IMR-90 (cell line): ENCODE results near the gene RYR2. TPM values are rescaled to one million over a fixed set of nuclear protein-coding genes. Genes with fewer than 3 reads are reported as not detected.

Experiments
- ATAC-seq: fragments of 200-7000 bp; cut with Tn5 transposase; 2 replicates; pipeline ENCODE4 v1.9.1; 2020; ENCODE audit warnings: low read depth, mild to moderate bottlenecking, moderate library complexity
- BruUV-seq: library from RNA; stranded (reverse); fragments of 400-500 nt; replicated peaks from 2 replicates; lab custom pipeline; 2021; lab: Mats Ljungman, UMichigan
- CTCF ChIA-PET: fragments of 300-600 bp; formaldehyde crosslinking; extraction: SDS; loops from one replicate; lab custom pipeline; 2021; ENCODE audit warnings: antibody characterized with exemption; lab: Yijun Ruan, JAX
- POLR2A ChIA-PET: fragments of 300-600 bp; sonication (Branson Sonifier 250); formaldehyde crosslinking; loops from one replicate; lab custom pipeline; 2022; ENCODE audit warnings: antibody characterized with exemption; ENCODE audit not compliant: unreplicated experiment; lab: Charles Lee
- DNase-seq: peaks from one replicate; pipeline ENCODE4 v3.0.0; 2013
- H2AFZ ChIP-seq: replicated peaks from 2 replicates; pipeline ENCODE3; 2013; ENCODE audit warnings: low read length, mild to moderate bottlenecking; ENCODE audit not compliant: poor library complexity
- H2AK5ac ChIP-seq: 2 replicates; pipeline ENCODE4 v1.6.1; 2013; ENCODE audit warnings: low read depth, low read length, inconsistent platforms
- H2AK9ac ChIP-seq: replicated peaks from 2 replicates; pipeline ENCODE3; 2013; ENCODE audit warnings: mild to moderate bottlenecking, low read depth, low read length, moderate library complexity; ENCODE audit not compliant: poor library complexity
- H2BK120ac ChIP-seq: 2 replicates; pipeline ENCODE4 v1.6.1; 2013; ENCODE audit warnings: low read depth, low read length, inconsistent platforms
- H2BK15ac ChIP-seq: 3 replicates; pipeline ENCODE4 v1.6.1; 2013; ENCODE audit warnings: low read depth, low read length, inconsistent platforms
- H2BK20ac ChIP-seq: 2 replicates; pipeline ENCODE4 v1.6.1; 2013; ENCODE audit warnings: low read depth, mild to moderate bottlenecking, inconsistent platforms, low read length, moderate library complexity
- H2BK5ac ChIP-seq: 2 replicates; pipeline ENCODE4 v1.6.1; 2013; ENCODE audit warnings: mild to moderate bottlenecking, low read depth, low read length, inconsistent platforms; ENCODE audit not compliant: poor library complexity, severe bottlenecking
- H3K14ac ChIP-seq: replicated peaks from 2 replicates; pipeline ENCODE4 v1.6.1; 2013; ENCODE audit warnings: low read depth, low read length, inconsistent platforms
- H3K18ac ChIP-seq: 2 replicates; pipeline ENCODE4 v1.6.1; 2013; ENCODE audit warnings: low read depth, low read length, control low read depth
- H3K23ac ChIP-seq: 2 replicates; pipeline ENCODE4 v1.6.1; 2013; ENCODE audit warnings: low read depth, low read length, inconsistent platforms
- H3K27ac ChIP-seq: 2 replicates; pipeline ENCODE4 v1.5.1; 2013; ENCODE audit warnings: mild to moderate bottlenecking, control low read depth, low read length; ENCODE audit not compliant: insufficient read depth
- H3K27me3 ChIP-seq: 2 replicates; pipeline ENCODE4 v1.6.1; 2013; ENCODE audit warnings: low read length; ENCODE audit not compliant: control insufficient read depth, insufficient read depth
- H3K36me3 ChIP-seq: 2 replicates; pipeline ENCODE4 v1.6.1; 2013; ENCODE audit warnings: low read length, mixed read lengths; ENCODE audit not compliant: control insufficient read depth, insufficient read depth
- H3K4ac ChIP-seq: 2 replicates; pipeline ENCODE4 v1.6.1; 2013; ENCODE audit warnings: low read depth, low read length, inconsistent platforms
- H3K4me1 ChIP-seq: 2 replicates; pipeline ENCODE4 v1.6.1; 2013; ENCODE audit warnings: low read length, mixed read lengths; ENCODE audit not compliant: control insufficient read depth, insufficient read depth
- H3K4me2 ChIP-seq: 2 replicates; pipeline ENCODE4 v1.6.1; 2013; ENCODE audit warnings: low read depth, mild to moderate bottlenecking, control low read depth, low read length, moderate library complexity
- H3K4me3 ChIP-seq: 2 replicates; pipeline ENCODE4 v1.5.1; 2013; ENCODE audit warnings: low read depth, mild to moderate bottlenecking, control low read depth, low read length, moderate library complexity; ENCODE audit not compliant: insufficient read depth
- H3K56ac ChIP-seq: 2 replicates; pipeline ENCODE4 v1.6.1; 2013; ENCODE audit warnings: low read length, inconsistent platforms; ENCODE audit not compliant: insufficient read depth; ENCODE audit errors: extremely low read depth
- H3K79me1 ChIP-seq, 2 experiments: 2 replicates each; pipeline ENCODE4 v1.6.1; 2013; ENCODE audit warnings: low read length in 2 of 2, inconsistent platforms in 1 of 2, low read depth in 1 of 2
- H3K9ac ChIP-seq: 2 replicates; pipeline ENCODE4 v1.6.1; 2013; ENCODE audit warnings: low read depth, low read length, control low read depth
- H3K9me1 ChIP-seq: 2 replicates; pipeline ENCODE4 v1.6.1; 2013; ENCODE audit warnings: low read length, inconsistent platforms; ENCODE audit not compliant: insufficient read depth
- H3K9me3 ChIP-seq: 2 replicates; pipeline ENCODE4 v1.6.1; 2013; ENCODE audit warnings: low read length; ENCODE audit not compliant: control insufficient read depth, insufficient read depth
- H4K20me1 ChIP-seq: 2 replicates; pipeline ENCODE4 v1.6.1; 2013; ENCODE audit warnings: low read length, inconsistent platforms; ENCODE audit not compliant: insufficient read depth
- H4K5ac ChIP-seq: 2 replicates; pipeline ENCODE4 v1.6.1; 2013; ENCODE audit warnings: mild to moderate bottlenecking, low read depth, low read length, control low read depth
- H4K8ac ChIP-seq, 2 experiments: 2 replicates each; pipeline ENCODE4 v1.6.1; 2013; ENCODE audit warnings: low read depth in 2 of 2, low read length in 2 of 2, control low read depth in 1 of 2, inconsistent platforms in 1 of 2
- H4K91ac ChIP-seq: 2 replicates; pipeline ENCODE4 v1.6.1; 2013; ENCODE audit warnings: low read depth, low read length, inconsistent platforms; ENCODE audit not compliant: insufficient read depth
- CEBPB ChIP-seq: IDR thresholded peaks from 2 replicates; pipeline ENCODE4 v1.6.1; 2012; ENCODE audit warnings: low read depth, low read length, improper control_type of control experiment
- CHD1 ChIP-seq: IDR thresholded peaks from 2 replicates; pipeline ENCODE4 v1.6.1; 2012; ENCODE audit warnings: low read depth, low read length, improper control_type of control experiment
- ELK1 ChIP-seq: fragments of 150-350 bp; IDR thresholded peaks from 2 replicates; pipeline ENCODE4 v1.6.1; 2016; ENCODE audit warnings: low read depth, mild to moderate bottlenecking, low read length, moderate library complexity, borderline replicate concordance
- FOS ChIP-seq: fragments of 150-350 bp; IDR thresholded peaks from 2 replicates; pipeline ENCODE4 v1.6.1; 2016; ENCODE audit warnings: low read depth, low read length
- MXI1 ChIP-seq: IDR thresholded peaks from 2 replicates; pipeline ENCODE4 v1.6.1; 2012; ENCODE audit warnings: low read depth, mild to moderate bottlenecking, low read length, moderate library complexity, borderline replicate concordance
- NFE2L2 ChIP-seq: fragments of 150-350 bp; IDR thresholded peaks from 2 replicates; pipeline ENCODE4 v1.6.1; 2016; ENCODE audit warnings: low read depth, mild to moderate bottlenecking, low read length
- POLR2A ChIP-seq: IDR thresholded peaks from 2 replicates; pipeline ENCODE4 v1.6.1; 2012; ENCODE audit warnings: mild to moderate bottlenecking, low read depth, low read length
- RCOR1 ChIP-seq: IDR thresholded peaks from 2 replicates; pipeline ENCODE4 v1.6.1; 2012; ENCODE audit warnings: mild to moderate bottlenecking, low read length, improper control_type of control experiment; ENCODE audit not compliant: insufficient replicate concordance
- SMC3 ChIP-seq: fragments of 150-350 bp; IDR thresholded peaks from 2 replicates; pipeline ENCODE4 v1.6.1; 2016; ENCODE audit warnings: low read depth, mild to moderate bottlenecking, antibody characterized with exemption, low read length, moderate library complexity
- WGBS, 2 experiments: methylation state at CpG; one replicate each; pipeline versions ENCODE4 v1.1.5 to v1.1.7; 2013; ENCODE audit warnings: missing lambda C conversion rate in 2 of 2; ENCODE audit not compliant: insufficient read length in 1 of 2; ENCODE audit errors: extremely low coverage in 2 of 2; 5-methylcytosine and 5-hydroxymethylcytosine counted together
- dilution Hi-C: fragments of 300-500 bp; cut with HindIII; formaldehyde crosslinking; loops from one replicate; pipeline ENCODE4 v1.14.3; 2018; ENCODE audit warnings: low sequenced_read_pairs; ENCODE audit not compliant: unreplicated experiment
- in situ Hi-C: fragments of 300-500 bp; cut with MboI; formaldehyde crosslinking; loops from 3 replicates; pipeline ENCODE4 v1.14.3; 2019; ENCODE audit warnings: low sequenced_read_pairs, inconsistent platforms, mixed read lengths
- intact Hi-C: fragments of 100-400 bp; cut with micrococcal nuclease; formaldehyde crosslinking; loops from 2 replicates; pipeline ENCODE4 v1.10.0; 2022
- polyA plus RNA-seq, 3 experiments: library from polyadenylated mRNA; depleted of rRNA; stranded (reverse); fragments of >200 nt; gene quantifications; 2 replicates each; pipeline ENCODE4 v1.2.3, GENCODE V29; 2012; ENCODE audit warnings: low replicate concordance in 1 of 3
- total RNA-seq: library from RNA; depleted of rRNA; stranded (reverse); fragments of >200 nt; gene quantifications from 2 replicates; pipeline ENCODE4 v1.2.3, GENCODE V29; 2012

RYR2 gene
- total and polyA plus RNA-seq, 2 of the 4 experiments (the other 2 are of a cell fraction): not detected

GRCh38 chr1:237235091-237235490 is 193.1 kb downstream of the RYR2 start:
- no peak overlapping the region for H3K14ac ChIP-seq
- DNase-seq: no peak
- no peak overlapping the region for H3K23ac ChIP-seq
- no peak overlapping the region for H2BK15ac ChIP-seq
- no peak overlapping the region for H2AFZ ChIP-seq
- H2BK20ac ChIP-seq: no peak overlapping the region
- no TSS peak for BruUV-seq
- dilution Hi-C loops (no loop called here), intact Hi-C loops (no loop called here), in situ Hi-C loops (no loop called here)
- no peaks in the 10 kb centered on the region for H3K36me3 ChIP-seq
- no peak overlapping the region for H3K18ac ChIP-seq
- ChIA-PET CTCF (no interaction called here), POLR2A (no interaction called here)
- H3K4me2 ChIP-seq: no peak overlapping the region
- no peak overlapping the region for H2BK5ac ChIP-seq
- TF ChIP-seq SMC3: no peak
- no peak for TF ChIP-seq NFE2L2
- TF ChIP-seq CEBPB: no peak
- no peak for TF ChIP-seq ELK1
- TF ChIP-seq POLR2A: no peak
- no peak for TF ChIP-seq FOS
- TF ChIP-seq RCOR1: no peak
- no peak for TF ChIP-seq MXI1
- no peak for TF ChIP-seq CHD1
- peaks cover 5% of the 10 kb centered on the region; the same call in 1 of the 2 replicates for H3K9me3 ChIP-seq
- no peak overlapping the region for H3K4ac ChIP-seq
- ATAC-seq: no peak
- no CpG with 5 or more reads among the region's 3 CpGs for WGBS, 2 experiments
- no peak overlapping the region for H4K8ac ChIP-seq
- no peak overlapping the region for H4K5ac ChIP-seq
- H3K27me3 ChIP-seq: no peaks in the 10 kb centered on the region
- H3K9ac ChIP-seq: no peak overlapping the region
- no peak overlapping the region for H3K4me3 ChIP-seq
- H2AK9ac ChIP-seq: no peak overlapping the region
- H3K4me1 ChIP-seq: no peaks in the 10 kb centered on the region
- H3K56ac ChIP-seq: no peak overlapping the region
- H4K20me1 ChIP-seq: no peaks in the 10 kb centered on the region
- no peak overlapping the region for H4K91ac ChIP-seq
- no peaks in the 10 kb centered on the region for H3K79me1 ChIP-seq
- H3K27ac ChIP-seq: no peak overlapping the region
- no peak overlapping the region for H2AK5ac ChIP-seq
- no peak overlapping the region for H2BK120ac ChIP-seq
- no peaks in the 10 kb centered on the region for H3K9me1 ChIP-seq
